ENCODE data around the gene ECE1.
"Not testable (repeated sequence)": the region's sequence is repeated elsewhere in the genome, so short reads cannot be mapped to it uniquely, and the experiment has no call there.

Gene ECE1

GRCh38 chr1:21216835-21217811 lies 73.1 kb downstream of the ECE1 start:
- no peak overlapping the region for H3K27ac ChIP-seq (ENCODE audit: low read depth, low read length)
- H3K4me3 ChIP-seq (ENCODE audit: low read depth in 1 of 2, low read length in 2 of 2) = no peak overlapping the region
- H3K9ac ChIP-seq (ENCODE audit: low read length) = no peak overlapping the region
- peaks cover 32% of the 10 kb centered on the region for H3K36me3 ChIP-seq (ENCODE audit: insufficient read depth, low read length)
- H3K9me3 ChIP-seq (ENCODE audit: low read length) = no peaks in the 10 kb centered on the region
- no peaks in the 10 kb centered on the region for H3K4me1 ChIP-seq (ENCODE audit: insufficient read depth, low read length)
- H3K27me3 ChIP-seq (ENCODE audit: control insufficient read depth in 1 of 2, insufficient read depth in 2 of 2, low read length in 2 of 2) = no peaks in the 10 kb centered on the region

- Histone ChIP-seq H3K4me1 (ENCODE audit: insufficient read depth, low read length) (no peaks in the 10 kb centered on the region), H3K9me3 (ENCODE audit: low read length) (no peaks in the 10 kb centered on the region), H3K9ac (ENCODE audit: low read length) (no peak overlapping the region), H3K4me3 (ENCODE audit: low read depth in 1 of 2, low read length in 2 of 2) (no peak overlapping the region), H3K27ac (ENCODE audit: low read depth, low read length) (no peak overlapping the region), H3K36me3 (ENCODE audit: insufficient read depth, low read length) (no peaks in the 10 kb centered on the region), H3K27me3 (ENCODE audit: control insufficient read depth in 1 of 2, insufficient read depth in 2 of 2, low read length in 2 of 2) (no peaks in the 10 kb centered on the region)
Observed at GRCh38 chr1:21212126-21212525, 78.1 kb downstream of the ECE1 start.

GRCh38 chr1:21208137-21208700 lies 82.0 kb downstream of the ECE1 start:
- not testable (repeated sequence) for H3K27ac ChIP-seq (ENCODE audit: low read depth, low read length); H3K9ac ChIP-seq (ENCODE audit: low read length); H3K4me1 ChIP-seq (ENCODE audit: insufficient read depth, low read length); H3K36me3 ChIP-seq (ENCODE audit: insufficient read depth, low read length); H3K4me3 ChIP-seq (ENCODE audit: low read depth in 1 of 2, low read length in 2 of 2); H3K27me3 ChIP-seq (ENCODE audit: control insufficient read depth in 1 of 2, insufficient read depth in 2 of 2, low read length in 2 of 2); H3K9me3 ChIP-seq (ENCODE audit: low read length)

- Histone ChIP-seq H3K9ac (ENCODE audit: low read length) (no peak overlapping the region), H3K4me3 (ENCODE audit: low read depth in 1 of 2, low read length in 2 of 2) (no peak overlapping the region), H3K9me3 (ENCODE audit: low read length) (no peaks in the 10 kb centered on the region), H3K36me3 (ENCODE audit: insufficient read depth, low read length) (no peaks in the 10 kb centered on the region), H3K27me3 (ENCODE audit: control insufficient read depth in 1 of 2, insufficient read depth in 2 of 2, low read length in 2 of 2) (no peaks in the 10 kb centered on the region), H3K27ac (ENCODE audit: low read depth, low read length) (no peak overlapping the region), H3K4me1 (ENCODE audit: insufficient read depth, low read length) (no peaks in the 10 kb centered on the region)
Observed at GRCh38 chr1:21206117-21206516, 84.1 kb downstream of the ECE1 start.

- Histone ChIP-seq H3K36me3 (ENCODE audit: insufficient read depth, low read length) (no peaks in the 10 kb centered on the region), H3K9ac (ENCODE audit: low read length) (no peak overlapping the region), H3K27me3 (ENCODE audit: control insufficient read depth in 1 of 2, insufficient read depth in 2 of 2, low read length in 2 of 2) (no peaks in the 10 kb centered on the region), H3K4me1 (ENCODE audit: insufficient read depth, low read length) (no peaks in the 10 kb centered on the region), H3K4me3 (ENCODE audit: low read depth in 1 of 2, low read length in 2 of 2) (no peak overlapping the region), H3K27ac (ENCODE audit: low read depth, low read length) (no peak overlapping the region), H3K9me3 (ENCODE audit: low read length) (no peaks in the 10 kb centered on the region)
Observed at GRCh38 chr1:21205416-21205815, 84.8 kb downstream of the ECE1 start.

GRCh38 chr1:21201650-21202049 lies 88.6 kb downstream of the ECE1 start:
- no peak overlapping the region for H3K27ac ChIP-seq (ENCODE audit: low read depth, low read length)
- H3K9ac ChIP-seq (ENCODE audit: low read length) = no peak overlapping the region
- H3K36me3 ChIP-seq (ENCODE audit: insufficient read depth, low read length) = no peaks in the 10 kb centered on the region
- H3K4me3 ChIP-seq (ENCODE audit: low read depth in 1 of 2, low read length in 2 of 2) = no peak overlapping the region
- H3K9me3 ChIP-seq (ENCODE audit: low read length) = no peaks in the 10 kb centered on the region
- H3K27me3 ChIP-seq (ENCODE audit: control insufficient read depth in 1 of 2, insufficient read depth in 2 of 2, low read length in 2 of 2) = no peaks in the 10 kb centered on the region
- H3K4me1 ChIP-seq (ENCODE audit: insufficient read depth, low read length) = no peaks in the 10 kb centered on the region

- H3K27ac ChIP-seq (ENCODE audit: low read depth, low read length); H3K4me1 ChIP-seq (ENCODE audit: insufficient read depth, low read length); H3K4me3 ChIP-seq (ENCODE audit: low read depth in 1 of 2, low read length in 2 of 2); H3K27me3 ChIP-seq (ENCODE audit: control insufficient read depth in 1 of 2, insufficient read depth in 2 of 2, low read length in 2 of 2); H3K9me3 ChIP-seq (ENCODE audit: low read length); H3K9ac ChIP-seq (ENCODE audit: low read length); H3K36me3 ChIP-seq (ENCODE audit: insufficient read depth, low read length): not testable (repeated sequence)
Observed at GRCh38 chr1:21201238-21201637, 89.0 kb downstream of the ECE1 start.

GRCh38 chr1:21200767-21201166 lies 89.5 kb downstream of the ECE1 start:
- Histone ChIP-seq H3K27ac (ENCODE audit: low read depth, low read length) (no peak overlapping the region), H3K27me3 (ENCODE audit: control insufficient read depth in 1 of 2, insufficient read depth in 2 of 2, low read length in 2 of 2) (no peaks in the 10 kb centered on the region), H3K9ac (ENCODE audit: low read length) (no peak overlapping the region), H3K36me3 (ENCODE audit: insufficient read depth, low read length) (no peaks in the 10 kb centered on the region), H3K4me1 (ENCODE audit: insufficient read depth, low read length) (no peaks in the 10 kb centered on the region), H3K4me3 (ENCODE audit: low read depth in 1 of 2, low read length in 2 of 2) (no peak overlapping the region), H3K9me3 (ENCODE audit: low read length) (no peaks in the 10 kb centered on the region)

GRCh38 chr1:21198929-21199328 lies 91.3 kb downstream of the ECE1 start:
- Histone ChIP-seq H3K27me3 (ENCODE audit: control insufficient read depth in 1 of 2, insufficient read depth in 2 of 2, low read length in 2 of 2) (no peaks in the 10 kb centered on the region), H3K4me3 (ENCODE audit: low read depth in 1 of 2, low read length in 2 of 2) (no peak overlapping the region), H3K27ac (ENCODE audit: low read depth, low read length) (no peak overlapping the region), H3K9me3 (ENCODE audit: low read length) (no peaks in the 10 kb centered on the region), H3K36me3 (ENCODE audit: insufficient read depth, low read length) (no peaks in the 10 kb centered on the region), H3K9ac (ENCODE audit: low read length) (no peak overlapping the region), H3K4me1 (ENCODE audit: insufficient read depth, low read length) (no peaks in the 10 kb centered on the region)

GRCh38 chr1:21192871-21193270 lies 97.4 kb downstream of the ECE1 start:
- no peaks in the 10 kb centered on the region for H3K9me3 ChIP-seq (ENCODE audit: low read length)
- H3K4me3 ChIP-seq (ENCODE audit: low read depth in 1 of 2, low read length in 2 of 2) = no peak overlapping the region
- peak overlapping the region; percentile 24 for H3K27ac ChIP-seq (ENCODE audit: low read depth, low read length)
- no peaks in the 10 kb centered on the region for H3K36me3 ChIP-seq (ENCODE audit: insufficient read depth, low read length)
- H3K27me3 ChIP-seq (ENCODE audit: control insufficient read depth in 1 of 2, insufficient read depth in 2 of 2, low read length in 2 of 2) = no peaks in the 10 kb centered on the region
- H3K4me1 ChIP-seq (ENCODE audit: insufficient read depth, low read length) = no peaks in the 10 kb centered on the region
- no peak overlapping the region for H3K9ac ChIP-seq (ENCODE audit: low read length)

GRCh38 chr1:21192284-21192683 lies 98.0 kb downstream of the ECE1 start:
- Histone ChIP-seq H3K27ac (ENCODE audit: low read depth, low read length) (peak overlapping the region; percentile 24), H3K4me3 (ENCODE audit: low read depth in 1 of 2, low read length in 2 of 2) (no peak overlapping the region)

GRCh38 chr1:21190771-21191170 lies 99.5 kb downstream of the ECE1 start:
- H3K4me1 ChIP-seq (ENCODE audit: insufficient read depth, low read length); H3K4me3 ChIP-seq (ENCODE audit: low read depth in 1 of 2, low read length in 2 of 2); H3K27me3 ChIP-seq (ENCODE audit: control insufficient read depth in 1 of 2, insufficient read depth in 2 of 2, low read length in 2 of 2); H3K9ac ChIP-seq (ENCODE audit: low read length); H3K27ac ChIP-seq (ENCODE audit: low read depth, low read length); H3K9me3 ChIP-seq (ENCODE audit: low read length); H3K36me3 ChIP-seq (ENCODE audit: insufficient read depth, low read length): not testable (repeated sequence)

More at GRCh38 chr1:21192284-21192683, 98.0 kb downstream of the ECE1 start:
- Histone ChIP-seq H3K36me3 (ENCODE audit: insufficient read depth, low read length) (no peaks in the 10 kb centered on the region), H3K4me1 (ENCODE audit: insufficient read depth, low read length) (no peaks in the 10 kb centered on the region), H3K9ac (ENCODE audit: low read length) (no peak overlapping the region), H3K27me3 (ENCODE audit: control insufficient read depth in 1 of 2, insufficient read depth in 2 of 2, low read length in 2 of 2) (no peaks in the 10 kb centered on the region), H3K9me3 (ENCODE audit: low read length) (no peaks in the 10 kb centered on the region)

Measured in muscle layer of colon (tissue), 2 donors.